ENCODE results near the gene BICDL2. TPM values are rescaled to one million over a fixed set of nuclear protein-coding genes. Genes with fewer than 3 reads are reported as not detected.

Gene BICDL2
- total and polyA plus RNA-seq, 9 of the 15 experiments (the other 6 are each of a cell fraction or from before 2014, with no cell fraction given) = 0.09 to 0.28 (median 0.09) TPM; not detected in 6

GRCh38 chr16:3012246-3012645 lies 24.5 kb downstream of the BICDL2 start:
- FAIRE-seq (no peak), ATAC-seq (no peak)

GRCh38 chr16:3010510-3010909 lies 26.2 kb downstream of the BICDL2 start:
- DNase-seq (ENCODE audit: extremely low read depth in 1 of 4, low spot score in 3 of 4) (no peak), ATAC-seq (no peak), FAIRE-seq (no peak)
- CTCF ChIA-PET (ENCODE audit: low intra/inter-chr PET ratio) = no interaction called here
- in situ Hi-C loops (cut with MboI) (no loop called here), intact Hi-C loops (cut with micrococcal nuclease) (no loop called here)
- no peaks in the 10 kb centered on the region for H4K20me1 ChIP-seq (replicated peaks; ENCODE audit: control insufficient read depth, insufficient read depth, low read length)
- POLR2A ChIA-PET = interaction anchor here (0.8 to 1.7 kb wide), 3 partner anchors 10 to 19 kb away, joined by 3 to 9 read pairs (median 6); partner anchors contain the start of genes HCFC1R1, THOC6 and TNFRSF12A
- H3K36me3 ChIP-seq (ENCODE audit: control insufficient read depth, insufficient read depth, low read length) = peaks cover 3% of the 10 kb centered on the region; the same call in 2 of the 3 replicates
- no peaks in the 10 kb centered on the region for H3K9me3 ChIP-seq (replicated peaks; ENCODE audit: control insufficient read depth, insufficient read depth, low read depth, low read length)
- no peaks in the 10 kb centered on the region for H3K27me3 ChIP-seq (ENCODE audit: control insufficient read depth in 2 of 2, insufficient read depth in 2 of 2, low read length in 2 of 2)
- H3K9ac ChIP-seq (ENCODE audit: insufficient read depth in 1 of 2, low read depth in 2 of 2, low read length in 2 of 2) = no peak overlapping the region
- no peak overlapping the region for H3K4me2 ChIP-seq (ENCODE audit: insufficient read depth, low read length)
- H3K27ac ChIP-seq (ENCODE audit: extremely low read depth, low read depth, low read length) = no peak overlapping the region
- H3K4me1 ChIP-seq (replicated peaks in 1 of 2; ENCODE audit: control insufficient read depth in 2 of 2, insufficient read depth in 2 of 2, low read length in 2 of 2) = peaks cover 39 to 82% of the 10 kb centered on the region in 2 experiments
- H3K9me1 ChIP-seq (ENCODE audit: control insufficient read depth, insufficient read depth, low read length) = peaks cover 3% of the 10 kb centered on the region
- H3K4me3 ChIP-seq = no peak overlapping the region
- no TSS peak for BruUV-seq (replicated peaks)
- peaks cover 17% of the 10 kb centered on the region for H3K79me2 ChIP-seq (ENCODE audit: control insufficient read depth, insufficient read depth, low read length)
- H2AFZ ChIP-seq (ENCODE audit: low read depth, low read length) = no peak overlapping the region
- WGBS (ENCODE audit: insufficient coverage, low coverage, missing lambda C conversion rate) = 90% methylated on average over 8 of the region's 8 CpGs
- no peak for TF ChIP-seq GTF2F1 (IDR thresholded peaks at IDR 0.05; ENCODE audit: low read depth, low read length)
- no peak for TF ChIP-seq NR3C1 (CRISPR knock-in tag; IDR thresholded peaks at IDR 0.05)
- no peak for TF ChIP-seq ZBTB33 (CRISPR knock-in tag; IDR thresholded peaks at IDR 0.05)
- no peak for TF ChIP-seq SMARCB1 (IDR thresholded peaks at IDR 0.05; ENCODE audit: insufficient read length, low read depth)
- TF ChIP-seq, protein P1, sequence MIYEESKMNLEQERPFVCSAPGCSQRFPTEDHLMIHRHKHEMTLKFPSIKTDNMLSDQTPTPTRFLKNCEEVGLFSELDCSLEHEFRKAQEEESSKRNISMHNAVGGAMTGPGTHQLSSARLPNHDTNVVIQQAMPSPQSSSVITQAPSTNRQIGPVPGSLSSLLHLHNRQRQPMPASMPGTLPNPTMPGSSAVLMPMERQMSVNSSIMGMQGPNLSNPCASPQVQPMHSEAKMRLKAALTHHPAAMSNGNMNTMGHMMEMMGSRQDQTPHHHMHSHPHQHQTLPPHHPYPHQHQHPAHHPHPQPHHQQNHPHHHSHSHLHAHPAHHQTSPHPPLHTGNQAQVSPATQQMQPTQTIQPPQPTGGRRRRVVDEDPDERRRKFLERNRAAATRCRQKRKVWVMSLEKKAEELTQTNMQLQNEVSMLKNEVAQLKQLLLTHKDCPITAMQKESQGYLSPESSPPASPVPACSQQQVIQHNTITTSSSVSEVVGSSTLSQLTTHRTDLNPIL (CRISPR knock-in tag; IDR thresholded peaks at IDR 0.05) = no peak
- no peak for TF ChIP-seq SP1 (CRISPR knock-in tag; IDR thresholded peaks at IDR 0.05)
- no peak for TF ChIP-seq SLC30A9 (CRISPR knock-in tag; IDR thresholded peaks at IDR 0.05)
- no peak for TF ChIP-seq SIN3A (IDR thresholded peaks at IDR 0.05; ENCODE audit: borderline replicate concordance in 2 of 2, control insufficient read depth in 1 of 2, low read depth in 2 of 2, low read length in 2 of 2)
- TF ChIP-seq SIRT6 (IDR thresholded peaks at IDR 0.05; ENCODE audit: low read depth, low read length) = no peak
- no peak for TF ChIP-seq RBM15 (IDR thresholded peaks at IDR 0.05; ENCODE audit: insufficient read depth, low read length)

More at GRCh38 chr16:3012246-3012645, 24.5 kb downstream of the BICDL2 start:
- no peak overlapping the region for H3K4me2 ChIP-seq (ENCODE audit: insufficient read depth, low read length)
- H3K27ac ChIP-seq (ENCODE audit: extremely low read depth, low read depth, low read length) = no peak overlapping the region
- BruUV-seq (replicated peaks) = no TSS peak
- no peak overlapping the region for H2AFZ ChIP-seq (ENCODE audit: low read depth, low read length)
- H3K9ac ChIP-seq (ENCODE audit: insufficient read depth in 1 of 2, low read depth in 2 of 2, low read length in 2 of 2) = no peak overlapping the region; a peak in 1 of 4 replicates
- WGBS (ENCODE audit: insufficient coverage, low coverage, missing lambda C conversion rate) = 45% methylated on average over 17 of the region's 19 CpGs
- H4K20me1 ChIP-seq (replicated peaks; ENCODE audit: control insufficient read depth, insufficient read depth, low read length) = no peaks in the 10 kb centered on the region
- peaks cover 34 to 82% of the 10 kb centered on the region in 2 experiments for H3K4me1 ChIP-seq (replicated peaks in 1 of 2; ENCODE audit: control insufficient read depth in 2 of 2, insufficient read depth in 2 of 2, low read length in 2 of 2)
- intact Hi-C loops (cut with micrococcal nuclease) = no loop called here
- no peaks in the 10 kb centered on the region for H3K27me3 ChIP-seq (ENCODE audit: control insufficient read depth in 2 of 2, insufficient read depth in 2 of 2, low read length in 2 of 2)
- no peak for TF ChIP-seq ZNF124 (CRISPR knock-in tag; IDR thresholded peaks at IDR 0.05)
- TF ChIP-seq SIN3A (IDR thresholded peaks at IDR 0.05; ENCODE audit: borderline replicate concordance in 2 of 2, control insufficient read depth in 1 of 2, low read depth in 2 of 2, low read length in 2 of 2) = no peak
- TF ChIP-seq RFX5 (IDR thresholded peaks at IDR 0.05; ENCODE audit: low read depth, low read length) = no peak
- TF ChIP-seq HMG20A (CRISPR knock-in tag; conservative IDR thresholded peaks at IDR 0.05) = no peak
- TF ChIP-seq NFE2L1 (tag; IDR thresholded peaks at IDR 0.05; ENCODE audit: borderline replicate concordance, low read depth) = no peak
- TF ChIP-seq SMARCC2 (IDR thresholded peaks at IDR 0.05; ENCODE audit: low read depth) = no peak
- TF ChIP-seq ZBTB7A (IDR thresholded peaks at IDR 0.05; ENCODE audit: borderline replicate concordance, control insufficient read depth, low read depth, low read length) = 0 out of 2 replicates have a peak, but pooled peaks have one; percentile 29
- TF ChIP-seq NONO (IDR thresholded peaks at IDR 0.05; ENCODE audit: low read depth in 2 of 2, low read length in 1 of 2) = no peak
- TF ChIP-seq YBX1 (IDR thresholded peaks at IDR 0.05) = no peak
- ChIA-PET POLR2A (no interaction called here), CTCF (ENCODE audit: low intra/inter-chr PET ratio) (no interaction called here)
- no peaks in the 10 kb centered on the region for H3K9me3 ChIP-seq (replicated peaks; ENCODE audit: control insufficient read depth, insufficient read depth, low read depth, low read length)
- H3K79me2 ChIP-seq (ENCODE audit: control insufficient read depth, insufficient read depth, low read length) = peaks cover 4% of the 10 kb centered on the region; the same call in 1 of the 3 replicates
- DNase-seq (ENCODE audit: extremely low read depth in 1 of 4, low spot score in 3 of 4) = no peak
- in situ Hi-C loops (cut with MboI) = no loop called here
- no peak overlapping the region for H3K4me3 ChIP-seq
- H3K9me1 ChIP-seq (ENCODE audit: control insufficient read depth, insufficient read depth, low read length) = peaks cover 3% of the 10 kb centered on the region
- H3K36me3 ChIP-seq (ENCODE audit: control insufficient read depth, insufficient read depth, low read length) = no peaks in the 10 kb centered on the region

Measured in K562 (cell line).